ENCODE measurements around the gene FAM89A. TPM values are rescaled to one million over a fixed set of nuclear protein-coding genes. Genes with fewer than 3 reads are reported as not detected.

The FAM89A gene
- total RNA-seq, 1 experiment from 2014 or later = 23.6 TPM

DNA sequence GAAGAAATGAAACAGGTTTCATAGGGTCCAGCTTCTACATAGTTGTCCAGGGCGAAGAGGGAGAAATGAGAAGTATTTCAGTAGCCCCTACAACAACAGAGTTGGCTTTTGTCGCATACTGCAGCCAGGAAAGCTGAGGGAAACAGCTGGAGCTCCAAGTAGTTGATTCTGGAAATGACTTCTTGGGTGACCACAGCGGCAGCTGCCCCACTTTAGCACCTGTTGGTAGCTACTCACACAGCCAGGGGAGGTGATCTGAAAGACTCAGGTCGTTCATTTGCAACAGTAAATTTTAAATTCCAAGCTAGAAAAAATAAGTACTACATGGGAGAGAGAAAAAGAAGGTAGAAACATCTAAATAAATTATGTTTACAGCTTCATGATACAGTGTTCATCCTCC lies 63.7 kb downstream of the FAM89A start:
- no peak overlapping the region for H3K4me2 ChIP-seq (ENCODE audit: low read length)
- H4K20me1 ChIP-seq (ENCODE audit: insufficient read depth) = no peaks in the 10 kb centered on the region
- H3K36me3 ChIP-seq (ENCODE audit: control insufficient read depth in 1 of 2, insufficient read depth in 2 of 2, low read length in 2 of 2) = 0 out of 4 replicates have a peak, but pooled peaks cover 0 to 2% of the 10 kb centered on the region in 2 experiments
- H3K4me3 ChIP-seq (replicated peaks in 1 of 2; ENCODE audit: low read depth in 1 of 2, low read length in 2 of 2) = no peak overlapping the region
- H3K9ac ChIP-seq (ENCODE audit: low read length) = no peak overlapping the region
- no peak for ATAC-seq
- no TSS peak for BruUV-seq (replicated peaks)
- H3K27me3 ChIP-seq (ENCODE audit: insufficient read depth, low read length) = no peaks in the 10 kb centered on the region
- no peak overlapping the region for H2AFZ ChIP-seq (ENCODE audit: low read depth, low read length, poor library complexity, severe bottlenecking)
- CTCF ChIA-PET = no interaction called here
- peaks cover 25% of the 10 kb centered on the region for H3K79me2 ChIP-seq (ENCODE audit: insufficient read depth, low read length)
- H3K27ac ChIP-seq (ENCODE audit: low read depth, low read length) = no peak overlapping the region
- POLR2A ChIA-PET = no interaction called here
- H3K9me3 ChIP-seq (ENCODE audit: control insufficient read depth in 1 of 2, insufficient read depth in 1 of 2, low read depth in 1 of 2, low read length in 2 of 2) = no peaks in the 10 kb centered on the region
- RAD21 ChIA-PET (ENCODE audit: low non-redundant PET in 1 of 2, low total read pairs in 2 of 2, uncharacterized antibody in 2 of 2, unreplicated experiment in 2 of 2) = interaction anchor here in 1 of 2 experiments (0.6 kb wide), 1 partner anchor 247 kb away, joined by 3 read pairs; no protein-coding TSS in a partner anchor
- intact Hi-C loops (cut with micrococcal nuclease) = loop anchor here (5.0 kb wide), 2 partner anchors 236 to 551 kb away; partner anchors contain the start of gene TSNAX
- peaks cover 7 to 13% of the 10 kb centered on the region in 2 experiments; a peak in 2 of 4 replicates for H3K4me1 ChIP-seq (ENCODE audit: control insufficient read depth in 1 of 2, insufficient read depth in 2 of 2, low read length in 2 of 2)
- TF ChIP-seq, protein P1, sequence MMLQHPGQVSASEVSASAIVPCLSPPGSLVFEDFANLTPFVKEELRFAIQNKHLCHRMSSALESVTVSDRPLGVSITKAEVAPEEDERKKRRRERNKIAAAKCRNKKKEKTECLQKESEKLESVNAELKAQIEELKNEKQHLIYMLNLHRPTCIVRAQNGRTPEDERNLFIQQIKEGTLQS (IDR thresholded peaks at IDR 0.05) = no peak
- TF ChIP-seq, protein P2, sequence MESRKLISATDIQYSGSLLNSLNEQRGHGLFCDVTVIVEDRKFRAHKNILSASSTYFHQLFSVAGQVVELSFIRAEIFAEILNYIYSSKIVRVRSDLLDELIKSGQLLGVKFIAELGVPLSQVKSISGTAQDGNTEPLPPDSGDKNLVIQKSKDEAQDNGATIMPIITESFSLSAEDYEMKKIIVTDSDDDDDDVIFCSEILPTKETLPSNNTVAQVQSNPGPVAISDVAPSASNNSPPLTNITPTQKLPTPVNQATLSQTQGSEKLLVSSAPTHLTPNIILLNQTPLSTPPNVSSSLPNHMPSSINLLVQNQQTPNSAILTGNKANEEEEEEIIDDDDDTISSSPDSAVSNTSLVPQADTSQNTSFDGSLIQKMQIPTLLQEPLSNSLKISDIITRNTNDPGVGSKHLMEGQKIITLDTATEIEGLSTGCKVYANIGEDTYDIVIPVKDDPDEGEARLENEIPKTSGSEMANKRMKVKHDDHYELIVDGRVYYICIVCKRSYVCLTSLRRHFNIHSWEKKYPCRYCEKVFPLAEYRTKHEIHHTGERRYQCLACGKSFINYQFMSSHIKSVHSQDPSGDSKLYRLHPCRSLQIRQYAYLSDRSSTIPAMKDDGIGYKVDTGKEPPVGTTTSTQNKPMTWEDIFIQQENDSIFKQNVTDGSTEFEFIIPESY (IDR thresholded peaks at IDR 0.05; ENCODE audit: extremely low read depth, insufficient replicate concordance, low read length) = no peak
- TF ChIP-seq EZH2phosphoT487 (IDR thresholded peaks at IDR 0.05; ENCODE audit: borderline replicate concordance) (no peak), SP1 (IDR thresholded peaks at IDR 0.05; ENCODE audit: low read depth) (no peak), FOSL1 (IDR thresholded peaks at IDR 0.05; ENCODE audit: low read depth) (no peak), ZNF274 (IDR thresholded peaks at IDR 0.05; ENCODE audit: low read depth, low read length) (no peak), SRF (IDR thresholded peaks at IDR 0.05; ENCODE audit: low read depth) (no peak), ELF1 (IDR thresholded peaks at IDR 0.05; ENCODE audit: borderline replicate concordance, low read depth) (no peak)
- TF ChIP-seq, protein P3, sequence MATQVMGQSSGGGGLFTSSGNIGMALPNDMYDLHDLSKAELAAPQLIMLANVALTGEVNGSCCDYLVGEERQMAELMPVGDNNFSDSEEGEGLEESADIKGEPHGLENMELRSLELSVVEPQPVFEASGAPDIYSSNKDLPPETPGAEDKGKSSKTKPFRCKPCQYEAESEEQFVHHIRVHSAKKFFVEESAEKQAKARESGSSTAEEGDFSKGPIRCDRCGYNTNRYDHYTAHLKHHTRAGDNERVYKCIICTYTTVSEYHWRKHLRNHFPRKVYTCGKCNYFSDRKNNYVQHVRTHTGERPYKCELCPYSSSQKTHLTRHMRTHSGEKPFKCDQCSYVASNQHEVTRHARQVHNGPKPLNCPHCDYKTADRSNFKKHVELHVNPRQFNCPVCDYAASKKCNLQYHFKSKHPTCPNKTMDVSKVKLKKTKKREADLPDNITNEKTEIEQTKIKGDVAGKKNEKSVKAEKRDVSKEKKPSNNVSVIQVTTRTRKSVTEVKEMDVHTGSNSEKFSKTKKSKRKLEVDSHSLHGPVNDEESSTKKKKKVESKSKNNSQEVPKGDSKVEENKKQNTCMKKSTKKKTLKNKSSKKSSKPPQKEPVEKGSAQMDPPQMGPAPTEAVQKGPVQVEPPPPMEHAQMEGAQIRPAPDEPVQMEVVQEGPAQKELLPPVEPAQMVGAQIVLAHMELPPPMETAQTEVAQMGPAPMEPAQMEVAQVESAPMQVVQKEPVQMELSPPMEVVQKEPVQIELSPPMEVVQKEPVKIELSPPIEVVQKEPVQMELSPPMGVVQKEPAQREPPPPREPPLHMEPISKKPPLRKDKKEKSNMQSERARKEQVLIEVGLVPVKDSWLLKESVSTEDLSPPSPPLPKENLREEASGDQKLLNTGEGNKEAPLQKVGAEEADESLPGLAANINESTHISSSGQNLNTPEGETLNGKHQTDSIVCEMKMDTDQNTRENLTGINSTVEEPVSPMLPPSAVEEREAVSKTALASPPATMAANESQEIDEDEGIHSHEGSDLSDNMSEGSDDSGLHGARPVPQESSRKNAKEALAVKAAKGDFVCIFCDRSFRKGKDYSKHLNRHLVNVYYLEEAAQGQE (IDR thresholded peaks at IDR 0.05; ENCODE audit: low read depth) = no peak
- no peaks in the 10 kb centered on the region for H3K9me2 ChIP-seq (ENCODE audit: insufficient read depth)
- no peak for DNase-seq (ENCODE audit: low read depth, low spot score)

Data from HCT116 (cell line).